SK-N-SH (cell line): ENCODE measurements around the gene GNAT2. TPM values are rescaled to one million over a fixed set of nuclear protein-coding genes. Genes with fewer than 3 reads are reported as not detected.

Experiments used
- CTCF ChIA-PET: fragments of 300-600, 350-600 bp; formaldehyde crosslinking; extraction: SDS; loops from one replicate; lab custom pipeline; 2021; lab: Yijun Ruan, JAX
- POLR2A ChIA-PET: fragments of 350-600 bp; sonication (Branson Sonifier 250); formaldehyde crosslinking; extraction: SDS; loops from one replicate; lab custom pipeline; 2020; ENCODE audit warnings: antibody characterized with exemption, inconsistent platforms; lab: Yijun Ruan, JAX
- DNase-seq: peaks from one replicate; pipeline ENCODE4 v3.0.0; 2012
- H2AFZ ChIP-seq: fragments of 200-600 bp; sonication (generic); 2 replicates; pipeline ENCODE4 v1.8.1; 2016; ENCODE audit warnings: antibody characterized with exemption, mild to moderate bottlenecking, low read depth
- H3F3A ChIP-seq: fragments of 200-600 bp; sonication (generic); replicated peaks from 2 replicates; pipeline ENCODE3; 2016; ENCODE audit warnings: antibody characterized with exemption, mild to moderate bottlenecking; ENCODE audit not compliant: insufficient read depth
- H3K27ac ChIP-seq, 2 experiments: fragments of 200-500 bp in 1 of 2; fragments of 200-600 bp in 1 of 2; sonication (Bioruptor generic) in 1 of 2; sonication (generic), shearing (Covaris generic) in 1 of 2; 2 replicates each; pipeline versions ENCODE4 v1.5.1 to v1.6.1; 2014 to 2016; ENCODE audit warnings: low read depth in 2 of 2, inconsistent platforms in 1 of 2, low read length in 1 of 2, mild to moderate bottlenecking in 1 of 2, mixed read lengths in 1 of 2
- H3K27me3 ChIP-seq: fragments of 200-600 bp; sonication (generic), shearing (Covaris generic); 2 replicates; pipeline ENCODE4 v1.6.1; 2016; ENCODE audit warnings: mixed run types; ENCODE audit not compliant: insufficient read depth
- H3K36me3 ChIP-seq, 2 experiments: fragments of 200-500 bp in 1 of 2; fragments of 200-600 bp in 1 of 2; sonication (Bioruptor generic) in 1 of 2; sonication (generic) in 1 of 2; replicated peaks in 1 of 2; 2 replicates each; pipeline versions ENCODE3 to v1.5.1; 2014 to 2016; ENCODE audit warnings: low read length in 1 of 2, mild to moderate bottlenecking in 1 of 2; ENCODE audit not compliant: insufficient read depth in 2 of 2, control insufficient read depth in 1 of 2
- H3K4me1 ChIP-seq, 2 experiments: fragments of 200-500 bp in 1 of 2; fragments of 200-600 bp in 1 of 2; sonication (Bioruptor generic) in 1 of 2; sonication (generic), shearing (Covaris generic) in 1 of 2; 2 replicates each; pipeline versions ENCODE4 v1.5.1 to v1.6.1; 2014 to 2016; ENCODE audit warnings: low read depth in 1 of 2, low read length in 1 of 2, mixed run types in 1 of 2; ENCODE audit not compliant: insufficient read depth in 2 of 2, control insufficient read depth in 1 of 2
- H3K4me2 ChIP-seq: fragments of 200-600 bp; sonication (generic), shearing (Covaris generic); 2 replicates; pipeline ENCODE4 v1.6.1; 2017; ENCODE audit warnings: mixed run types
- H3K4me3 ChIP-seq, 2 experiments: fragments of 200-500 bp in 1 of 2; fragments of 200-600 bp in 1 of 2; sonication (Bioruptor generic) in 1 of 2; sonication (generic), shearing (Covaris generic) in 1 of 2; 2 replicates each; pipeline versions ENCODE4 v1.5.1 to v1.8.1; 2014 to 2016; ENCODE audit warnings: low read depth in 2 of 2, inconsistent platforms in 1 of 2, low read length in 1 of 2, mild to moderate bottlenecking in 1 of 2, mixed read lengths in 1 of 2, moderate library complexity in 1 of 2
- H3K79me2 ChIP-seq: fragments of 200-600 bp; sonication (generic); 2 replicates; pipeline ENCODE4 v1.8.1; 2017; ENCODE audit warnings: mild to moderate bottlenecking; ENCODE audit not compliant: insufficient read depth
- H3K9ac ChIP-seq: fragments of 200-600 bp; sonication (generic); 2 replicates; pipeline ENCODE4 v1.6.1; 2017; ENCODE audit warnings: mixed run types
- H3K9me2 ChIP-seq: fragments of 200-600 bp; sonication (generic); 2 replicates; pipeline ENCODE4 v1.6.1; 2017; ENCODE audit warnings: mixed run types
- H3K9me3 ChIP-seq: fragments of 200-600 bp; sonication (generic); 2 replicates; pipeline ENCODE4 v1.6.1; 2017; ENCODE audit warnings: mixed run types, mild to moderate bottlenecking, moderate library complexity
- H4K20me1 ChIP-seq: fragments of 200-600 bp; sonication (generic); 2 replicates; pipeline ENCODE4 v1.6.1; 2017; ENCODE audit warnings: mild to moderate bottlenecking, mixed run types; ENCODE audit not compliant: insufficient read depth
- CTCF ChIP-seq: fragments of 200-600 bp; sonication (generic); IDR thresholded peaks from 2 replicates; pipeline ENCODE4 v1.6.1; 2017; ENCODE audit warnings: antibody characterized with exemption, mild to moderate bottlenecking, moderate library complexity
- EZH2phosphoT487 ChIP-seq: fragments of 200-600 bp; sonication (generic); IDR thresholded peaks from 2 replicates; pipeline ENCODE4 v1.6.1; 2017; ENCODE audit warnings: low read depth, mixed run types, mild to moderate bottlenecking, antibody characterized with exemption, moderate library complexity, borderline replicate concordance
- RCOR1 ChIP-seq: fragments of 150-350 bp; IDR thresholded peaks from 2 replicates; pipeline ENCODE4 v1.6.1; 2017; ENCODE audit warnings: antibody characterized with exemption, low read length
- RFX5 ChIP-seq: IDR thresholded peaks from 2 replicates; pipeline ENCODE4 v1.6.1; 2012; ENCODE audit warnings: mild to moderate bottlenecking, improper control_type of control experiment, low read length
- YY1 ChIP-seq: IDR thresholded peaks from 2 replicates; pipeline ENCODE4 v1.4.0; 2012; ENCODE audit warnings: low read depth, mild to moderate bottlenecking
- WGBS: methylation state at CpG from one replicate; pipeline ENCODE4 v1.1.6; 2017; ENCODE audit warnings: low lambda C conversion rate; 5-methylcytosine and 5-hydroxymethylcytosine counted together
- polyA plus RNA-seq, 3 experiments: library from polyadenylated mRNA; depleted of rRNA; stranded (reverse); fragments of >200 nt; gene quantifications; 2 replicates each; pipeline ENCODE4 v1.2.3, GENCODE V29; 2012
- TF ChIP-seq, protein P1 (sequence below): fragments of 150-350 bp; IDR thresholded peaks from 2 replicates; pipeline ENCODE4 v1.6.1; 2016; ENCODE audit warnings: mild to moderate bottlenecking, low read depth, low read length
- TF ChIP-seq, protein P2 (sequence below): IDR thresholded peaks from 2 replicates; pipeline ENCODE4 v1.4.0; 2012; ENCODE audit warnings: low read depth, borderline replicate concordance
- TF ChIP-seq, protein P3 (sequence below): IDR thresholded peaks from 2 replicates; pipeline ENCODE4 v1.4.0; 2012; ENCODE audit warnings: low read depth, borderline replicate concordance
- TF ChIP-seq, protein P4 (sequence below): IDR thresholded peaks from 2 replicates; pipeline ENCODE4 v1.4.0; 2012; ENCODE audit warnings: low read depth
- TF ChIP-seq, protein P5 (sequence below): IDR thresholded peaks from 2 replicates; pipeline ENCODE4 v1.6.1; 2012; ENCODE audit warnings: mild to moderate bottlenecking, low read depth, low read length, moderate library complexity
- TF ChIP-seq, protein P6 (sequence below): IDR thresholded peaks from 2 replicates; pipeline ENCODE4; 2012

Gene GNAT2
- polyA plus RNA-seq, 1 of the 3 experiments (the other 2 are of a cell fraction): 0.16 TPM

DNA sequence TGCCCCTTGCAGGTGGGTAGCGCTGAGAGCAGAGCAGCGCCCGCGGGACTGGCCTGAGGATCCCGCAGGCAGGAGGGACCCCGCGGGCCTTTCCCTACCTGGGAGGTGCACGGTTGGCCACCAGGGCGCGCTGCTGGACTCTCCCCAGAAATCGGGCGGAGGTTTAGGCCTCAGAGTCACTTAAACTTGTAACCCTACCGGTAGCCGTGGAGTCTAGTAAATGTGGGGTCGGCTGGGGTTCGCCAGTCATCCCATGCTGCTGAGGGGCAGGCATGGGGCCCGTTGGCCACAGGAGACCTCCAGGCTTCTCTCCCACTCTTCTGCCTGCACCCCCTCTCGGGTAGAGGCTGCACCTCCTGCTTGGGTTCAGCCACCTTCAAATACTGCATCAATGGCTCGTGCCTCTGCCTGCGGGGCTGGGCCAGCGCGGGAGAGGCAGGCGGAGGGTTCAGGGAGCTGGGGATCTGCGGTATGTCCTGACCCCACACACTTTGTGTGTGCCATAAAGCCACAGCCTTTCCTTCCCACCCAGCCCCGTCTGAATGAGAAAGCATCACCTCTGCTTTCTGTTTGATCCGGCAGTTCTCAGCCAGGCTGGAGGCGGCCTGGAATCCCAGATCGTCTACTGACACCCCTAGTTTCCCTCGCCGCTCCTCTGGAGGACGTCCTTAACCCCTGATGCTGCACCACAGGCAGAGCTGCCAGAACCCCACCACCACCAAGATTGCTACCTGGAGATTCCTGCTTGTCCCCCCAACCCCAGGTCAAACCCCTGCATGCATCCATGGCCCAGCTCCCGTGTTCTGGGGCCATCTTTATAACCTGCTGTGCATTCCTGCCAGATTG lies 24.2 kb upstream of the GNAT2 start (continued):
- TF ChIP-seq, protein P1, sequence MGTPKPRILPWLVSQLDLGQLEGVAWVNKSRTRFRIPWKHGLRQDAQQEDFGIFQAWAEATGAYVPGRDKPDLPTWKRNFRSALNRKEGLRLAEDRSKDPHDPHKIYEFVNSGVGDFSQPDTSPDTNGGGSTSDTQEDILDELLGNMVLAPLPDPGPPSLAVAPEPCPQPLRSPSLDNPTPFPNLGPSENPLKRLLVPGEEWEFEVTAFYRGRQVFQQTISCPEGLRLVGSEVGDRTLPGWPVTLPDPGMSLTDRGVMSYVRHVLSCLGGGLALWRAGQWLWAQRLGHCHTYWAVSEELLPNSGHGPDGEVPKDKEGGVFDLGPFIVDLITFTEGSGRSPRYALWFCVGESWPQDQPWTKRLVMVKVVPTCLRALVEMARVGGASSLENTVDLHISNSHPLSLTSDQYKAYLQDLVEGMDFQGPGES: no peak

- no peaks in the 10 kb centered on the region for H3K27me3 ChIP-seq
- H3K79me2 ChIP-seq: no peaks in the 10 kb centered on the region
- ChIA-PET POLR2A (no interaction called here), CTCF (interaction anchor here (1.0 to 11.4 kb wide), 6 partner anchors 15 to 342 kb away, joined by 3 to 297 read pairs (median 4); partner anchors contain the start of genes AHCYL1, GNAI3 and GPR61)
- peaks cover 4% of the 10 kb centered on the region for H3F3A ChIP-seq
- DNase-seq: no peak
- no peak overlapping the region for H3K9ac ChIP-seq
- no peak overlapping the region for H3K27ac ChIP-seq
- H3K4me1 ChIP-seq: peaks cover 0 to 48% of the 10 kb centered on the region in 2 experiments; a peak in 2 of 4 replicates
- no peaks in the 10 kb centered on the region for H4K20me1 ChIP-seq
- no peaks in the 10 kb centered on the region for H3K9me2 ChIP-seq
- no peak overlapping the region for H2AFZ ChIP-seq
- H3K4me3 ChIP-seq: no peak overlapping the region
- no peak overlapping the region for H3K4me2 ChIP-seq
- H3K36me3 ChIP-seq: no peaks in the 10 kb centered on the region
- TF ChIP-seq, protein P2, sequence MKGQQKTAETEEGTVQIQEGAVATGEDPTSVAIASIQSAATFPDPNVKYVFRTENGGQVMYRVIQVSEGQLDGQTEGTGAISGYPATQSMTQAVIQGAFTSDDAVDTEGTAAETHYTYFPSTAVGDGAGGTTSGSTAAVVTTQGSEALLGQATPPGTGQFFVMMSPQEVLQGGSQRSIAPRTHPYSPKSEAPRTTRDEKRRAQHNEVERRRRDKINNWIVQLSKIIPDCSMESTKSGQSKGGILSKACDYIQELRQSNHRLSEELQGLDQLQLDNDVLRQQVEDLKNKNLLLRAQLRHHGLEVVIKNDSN: no peak; the same call in 1 of the 2 replicates
- TF ChIP-seq, protein P3, sequence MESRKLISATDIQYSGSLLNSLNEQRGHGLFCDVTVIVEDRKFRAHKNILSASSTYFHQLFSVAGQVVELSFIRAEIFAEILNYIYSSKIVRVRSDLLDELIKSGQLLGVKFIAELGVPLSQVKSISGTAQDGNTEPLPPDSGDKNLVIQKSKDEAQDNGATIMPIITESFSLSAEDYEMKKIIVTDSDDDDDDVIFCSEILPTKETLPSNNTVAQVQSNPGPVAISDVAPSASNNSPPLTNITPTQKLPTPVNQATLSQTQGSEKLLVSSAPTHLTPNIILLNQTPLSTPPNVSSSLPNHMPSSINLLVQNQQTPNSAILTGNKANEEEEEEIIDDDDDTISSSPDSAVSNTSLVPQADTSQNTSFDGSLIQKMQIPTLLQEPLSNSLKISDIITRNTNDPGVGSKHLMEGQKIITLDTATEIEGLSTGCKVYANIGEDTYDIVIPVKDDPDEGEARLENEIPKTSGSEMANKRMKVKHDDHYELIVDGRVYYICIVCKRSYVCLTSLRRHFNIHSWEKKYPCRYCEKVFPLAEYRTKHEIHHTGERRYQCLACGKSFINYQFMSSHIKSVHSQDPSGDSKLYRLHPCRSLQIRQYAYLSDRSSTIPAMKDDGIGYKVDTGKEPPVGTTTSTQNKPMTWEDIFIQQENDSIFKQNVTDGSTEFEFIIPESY: no peak
- TF ChIP-seq RCOR1 (no peak), YY1 (no peak), CTCF (no peak), EZH2phosphoT487 (no peak), RFX5 (no peak)
- TF ChIP-seq, protein P1: no peak
- TF ChIP-seq, protein P4, sequence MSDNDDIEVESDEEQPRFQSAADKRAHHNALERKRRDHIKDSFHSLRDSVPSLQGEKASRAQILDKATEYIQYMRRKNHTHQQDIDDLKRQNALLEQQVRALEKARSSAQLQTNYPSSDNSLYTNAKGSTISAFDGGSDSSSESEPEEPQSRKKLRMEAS: no peak
- TF ChIP-seq, protein P5, sequence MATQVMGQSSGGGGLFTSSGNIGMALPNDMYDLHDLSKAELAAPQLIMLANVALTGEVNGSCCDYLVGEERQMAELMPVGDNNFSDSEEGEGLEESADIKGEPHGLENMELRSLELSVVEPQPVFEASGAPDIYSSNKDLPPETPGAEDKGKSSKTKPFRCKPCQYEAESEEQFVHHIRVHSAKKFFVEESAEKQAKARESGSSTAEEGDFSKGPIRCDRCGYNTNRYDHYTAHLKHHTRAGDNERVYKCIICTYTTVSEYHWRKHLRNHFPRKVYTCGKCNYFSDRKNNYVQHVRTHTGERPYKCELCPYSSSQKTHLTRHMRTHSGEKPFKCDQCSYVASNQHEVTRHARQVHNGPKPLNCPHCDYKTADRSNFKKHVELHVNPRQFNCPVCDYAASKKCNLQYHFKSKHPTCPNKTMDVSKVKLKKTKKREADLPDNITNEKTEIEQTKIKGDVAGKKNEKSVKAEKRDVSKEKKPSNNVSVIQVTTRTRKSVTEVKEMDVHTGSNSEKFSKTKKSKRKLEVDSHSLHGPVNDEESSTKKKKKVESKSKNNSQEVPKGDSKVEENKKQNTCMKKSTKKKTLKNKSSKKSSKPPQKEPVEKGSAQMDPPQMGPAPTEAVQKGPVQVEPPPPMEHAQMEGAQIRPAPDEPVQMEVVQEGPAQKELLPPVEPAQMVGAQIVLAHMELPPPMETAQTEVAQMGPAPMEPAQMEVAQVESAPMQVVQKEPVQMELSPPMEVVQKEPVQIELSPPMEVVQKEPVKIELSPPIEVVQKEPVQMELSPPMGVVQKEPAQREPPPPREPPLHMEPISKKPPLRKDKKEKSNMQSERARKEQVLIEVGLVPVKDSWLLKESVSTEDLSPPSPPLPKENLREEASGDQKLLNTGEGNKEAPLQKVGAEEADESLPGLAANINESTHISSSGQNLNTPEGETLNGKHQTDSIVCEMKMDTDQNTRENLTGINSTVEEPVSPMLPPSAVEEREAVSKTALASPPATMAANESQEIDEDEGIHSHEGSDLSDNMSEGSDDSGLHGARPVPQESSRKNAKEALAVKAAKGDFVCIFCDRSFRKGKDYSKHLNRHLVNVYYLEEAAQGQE: no peak
- TF ChIP-seq, protein P6, sequence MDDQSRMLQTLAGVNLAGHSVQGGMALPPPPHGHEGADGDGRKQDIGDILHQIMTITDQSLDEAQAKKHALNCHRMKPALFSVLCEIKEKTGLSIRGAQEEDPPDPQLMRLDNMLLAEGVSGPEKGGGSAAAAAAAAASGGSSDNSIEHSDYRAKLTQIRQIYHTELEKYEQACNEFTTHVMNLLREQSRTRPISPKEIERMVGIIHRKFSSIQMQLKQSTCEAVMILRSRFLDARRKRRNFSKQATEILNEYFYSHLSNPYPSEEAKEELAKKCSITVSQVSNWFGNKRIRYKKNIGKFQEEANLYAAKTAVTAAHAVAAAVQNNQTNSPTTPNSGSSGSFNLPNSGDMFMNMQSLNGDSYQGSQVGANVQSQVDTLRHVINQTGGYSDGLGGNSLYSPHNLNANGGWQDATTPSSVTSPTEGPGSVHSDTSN: no peak
- H3K9me3 ChIP-seq: no peaks in the 10 kb centered on the region
- 50% methylated on average over 3 of the region's 3 CpGs for WGBS
These were observed 23.2 kb upstream of the GNAT2 start for GRCh38 chr1:109642626-109643025.
